ENCODE measurements around the gene SAMD4B.
"Not testable (repeated sequence)": the region's sequence is repeated elsewhere in the genome, so short reads cannot be mapped to it uniquely, and the experiment has no call there.

Gene SAMD4B

DNA sequence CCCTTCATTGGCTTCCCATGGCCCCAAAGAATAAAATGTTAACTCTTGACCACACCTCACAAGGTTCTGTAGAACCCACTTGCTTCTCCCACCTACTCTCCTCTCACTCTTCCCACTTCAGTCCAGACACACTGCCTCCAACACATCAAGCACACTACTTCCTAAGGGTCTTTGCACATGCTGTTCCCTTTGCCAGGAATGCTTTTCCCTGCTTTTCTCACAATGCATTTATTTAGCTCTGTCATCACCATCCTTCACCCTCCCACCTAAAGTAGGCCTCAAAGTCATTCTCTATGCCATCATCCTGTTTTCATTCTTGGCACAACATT lies 38.1 kb upstream of the SAMD4B start:
- TF ChIP-seq TAF1 (IDR thresholded peaks at IDR 0.05; ENCODE audit: borderline replicate concordance, low read depth, low read length), result no peak
- TF ChIP-seq POLR2AphosphoS5 (IDR thresholded peaks at IDR 0.05; ENCODE audit: low read depth, low read length), result no peak
- no peak for DNase-seq (ENCODE audit: insufficient read length)
- no peak for FAIRE-seq

DNA sequence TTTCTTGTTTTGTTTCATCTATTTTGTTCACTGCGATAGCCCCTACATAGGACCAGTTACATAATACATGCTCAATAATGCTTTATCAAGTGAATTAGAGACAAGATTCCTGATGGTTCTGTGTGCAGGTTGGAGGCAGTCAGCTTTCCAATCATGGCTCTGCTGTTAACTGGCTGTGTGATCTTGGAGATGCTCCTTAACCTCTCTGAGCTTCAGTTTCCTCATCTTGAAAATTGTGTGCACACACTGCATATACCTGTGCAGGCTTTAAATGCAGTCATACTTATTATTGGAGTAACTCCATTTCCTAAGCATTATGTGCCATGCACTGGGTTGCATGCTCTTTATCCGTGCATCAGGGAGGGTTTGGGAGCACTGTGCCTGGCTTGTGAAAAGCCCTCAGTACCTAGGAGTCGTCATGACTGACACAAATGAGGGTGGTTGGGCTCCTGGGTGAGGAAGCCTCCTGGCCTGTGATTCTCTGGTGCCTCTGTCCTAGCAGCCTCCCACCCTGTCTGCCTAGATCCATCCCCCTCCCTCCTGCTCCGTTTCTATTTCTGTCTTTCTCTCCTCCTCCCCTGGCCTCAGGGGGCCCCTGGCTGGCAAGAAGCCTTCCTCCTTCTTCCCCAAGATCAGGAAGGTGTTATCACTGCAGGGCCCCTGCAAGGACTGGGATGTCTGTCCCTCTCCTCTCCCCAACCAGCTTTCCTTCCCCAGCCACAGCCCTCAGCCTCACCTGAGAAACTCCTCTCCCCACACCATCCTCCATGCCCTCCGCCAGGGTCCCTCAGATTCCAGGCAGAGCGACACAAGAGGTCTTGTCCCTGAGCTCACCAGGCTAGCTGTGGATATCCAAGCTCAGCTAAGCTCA lies 37.3 kb upstream of the SAMD4B start:
- no peak for FAIRE-seq
- no peak for DNase-seq (ENCODE audit: insufficient read length)
- TF ChIP-seq POLR2AphosphoS5 (IDR thresholded peaks at IDR 0.05; ENCODE audit: low read depth, low read length), result no peak
- TF ChIP-seq TAF1 (IDR thresholded peaks at IDR 0.05; ENCODE audit: borderline replicate concordance, low read depth, low read length), result no peak
- TF ChIP-seq POLR2A (IDR thresholded peaks at IDR 0.05; ENCODE audit: low read depth, low read length), result no peak

- DNase-seq (ENCODE audit: insufficient read length), result no peak
- FAIRE-seq, result no peak
- TF ChIP-seq TAF1 (IDR thresholded peaks at IDR 0.05; ENCODE audit: borderline replicate concordance, low read depth, low read length) (no peak), POLR2AphosphoS5 (IDR thresholded peaks at IDR 0.05; ENCODE audit: low read depth, low read length) (no peak), POLR2A (IDR thresholded peaks at IDR 0.05; ENCODE audit: low read depth, low read length) (no peak)
Measured at GRCh38 chr19:39306075-39306474, 36.1 kb upstream of the SAMD4B start.

DNA sequence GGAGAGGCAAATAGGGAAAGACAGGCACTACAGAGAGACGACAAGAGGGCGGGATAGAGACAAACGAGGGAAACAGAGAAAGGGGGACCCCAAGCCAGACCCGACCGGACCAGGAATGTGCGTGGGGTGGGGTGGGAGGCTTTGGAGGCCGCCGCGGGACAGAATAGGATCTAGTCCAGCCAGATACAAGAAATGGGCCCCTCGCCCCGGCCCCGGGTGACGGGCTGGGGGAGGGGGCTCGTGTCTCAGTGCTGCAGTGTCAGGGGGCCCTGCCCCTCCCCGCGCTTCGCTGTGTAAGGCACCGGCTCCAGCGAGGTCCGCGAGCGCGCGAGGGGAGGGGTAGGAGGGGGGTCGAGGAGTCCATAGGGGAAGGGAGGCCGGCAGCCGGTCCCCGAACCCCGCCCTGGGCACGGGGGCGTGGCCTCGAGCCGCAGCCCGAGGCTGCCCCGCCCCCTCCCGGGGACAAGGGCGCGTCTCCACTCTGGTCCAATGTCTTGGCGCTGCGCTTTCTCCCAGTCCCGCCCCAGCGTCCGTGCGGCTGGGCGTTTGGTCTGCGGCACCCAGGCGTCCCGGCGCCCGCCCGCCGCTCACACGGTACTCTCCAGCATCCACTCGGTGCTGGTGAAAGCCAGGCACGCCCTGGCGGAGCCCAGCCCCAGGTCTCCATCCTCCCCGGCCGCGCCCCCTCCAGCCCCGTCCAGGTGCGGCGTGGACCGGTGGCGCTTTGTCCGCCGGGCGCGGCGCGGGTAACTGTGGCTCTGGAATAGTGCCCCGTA lies 35.0 kb upstream of the SAMD4B start:
- FAIRE-seq (no peak), DNase-seq (ENCODE audit: insufficient read length) (no peak)
- TF ChIP-seq TAF1 (IDR thresholded peaks at IDR 0.05; ENCODE audit: borderline replicate concordance, low read depth, low read length) (no peak), POLR2AphosphoS5 (IDR thresholded peaks at IDR 0.05; ENCODE audit: low read depth, low read length) (no peak), POLR2A (IDR thresholded peaks at IDR 0.05; ENCODE audit: low read depth, low read length) (no peak)

DNA sequence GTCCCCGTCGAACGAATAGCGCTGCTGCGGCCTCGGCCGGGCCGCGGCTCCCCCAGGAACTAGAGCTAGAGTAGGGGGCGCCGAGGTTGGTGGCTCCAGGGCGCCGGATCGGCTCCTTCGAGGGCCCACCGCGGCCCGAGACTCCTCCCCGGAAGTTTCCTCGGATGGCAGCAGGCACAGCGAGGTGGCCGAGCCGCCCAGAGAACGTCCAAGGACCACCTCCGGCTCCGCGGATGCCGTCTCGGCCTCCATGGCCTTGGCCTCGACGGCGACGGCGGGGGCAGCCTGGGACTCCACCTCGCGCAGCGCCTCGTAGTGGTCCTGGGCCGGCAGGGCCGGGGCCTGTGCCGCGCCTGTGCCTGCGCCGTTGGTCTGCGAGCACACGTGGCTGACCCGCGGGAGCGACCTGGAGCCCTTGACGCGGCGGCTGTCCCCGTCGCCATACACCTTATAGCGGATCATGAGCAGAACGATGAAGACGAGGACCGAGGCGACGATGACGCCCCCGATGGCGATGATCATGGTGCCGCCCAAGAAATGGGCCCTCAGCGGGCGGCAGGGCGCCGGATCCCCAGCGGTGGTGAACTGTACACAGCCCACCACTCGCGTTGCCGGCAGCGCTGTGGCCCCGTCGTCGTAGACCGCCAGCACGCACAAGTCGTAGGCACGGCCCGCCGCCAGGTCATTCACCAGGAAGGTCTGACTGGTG lies 34.2 kb upstream of the SAMD4B start:
- DNase-seq (ENCODE audit: insufficient read length) (no peak), FAIRE-seq (no peak)
- TF ChIP-seq POLR2AphosphoS5 (IDR thresholded peaks at IDR 0.05; ENCODE audit: low read depth, low read length), result no peak
- TF ChIP-seq TAF1 (IDR thresholded peaks at IDR 0.05; ENCODE audit: borderline replicate concordance, low read depth, low read length), result no peak
- TF ChIP-seq POLR2A (IDR thresholded peaks at IDR 0.05; ENCODE audit: low read depth, low read length), result no peak

DNA sequence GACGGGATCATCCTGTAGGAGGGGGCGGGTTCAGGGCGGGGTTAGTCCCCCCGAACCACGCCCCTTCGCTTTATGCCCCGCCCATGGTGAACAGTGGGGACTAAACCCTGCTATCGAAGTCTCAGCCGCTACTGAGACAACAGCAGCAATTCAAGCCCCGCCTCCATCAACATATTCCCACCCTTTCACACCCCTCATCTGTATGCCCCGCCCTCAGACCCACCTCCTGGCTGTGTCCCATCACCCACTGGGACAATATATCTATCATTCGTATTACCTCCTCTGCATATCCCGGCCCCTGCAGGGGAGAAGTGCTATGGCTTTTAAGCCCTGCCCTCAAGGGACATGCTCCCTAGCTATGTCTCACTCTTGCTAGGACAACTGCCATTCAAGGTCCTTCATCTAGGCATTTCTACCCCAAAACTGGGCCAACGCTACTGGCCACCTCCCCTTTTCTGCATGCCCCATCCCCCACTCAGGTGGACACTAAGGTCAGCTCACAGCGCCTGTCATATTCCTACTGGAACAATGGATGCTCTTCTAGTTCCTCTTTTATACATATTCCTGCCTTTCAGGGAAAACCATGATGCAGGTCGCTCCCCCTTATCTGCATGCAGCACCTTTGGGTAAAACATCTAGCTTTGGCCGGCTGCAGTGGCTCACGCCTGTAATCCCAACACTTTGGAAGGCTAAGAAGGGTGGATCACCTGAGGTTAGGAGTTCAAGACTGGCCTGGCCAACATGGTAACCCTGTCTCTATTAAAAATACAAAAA lies 33.5 kb upstream of the SAMD4B start:
- FAIRE-seq (no peak), DNase-seq (ENCODE audit: insufficient read length) (no peak)
- TF ChIP-seq POLR2AphosphoS5 (IDR thresholded peaks at IDR 0.05; ENCODE audit: low read depth, low read length) (no peak), POLR2A (IDR thresholded peaks at IDR 0.05; ENCODE audit: low read depth, low read length) (no peak), TAF1 (IDR thresholded peaks at IDR 0.05; ENCODE audit: borderline replicate concordance, low read depth, low read length) (no peak)

DNA sequence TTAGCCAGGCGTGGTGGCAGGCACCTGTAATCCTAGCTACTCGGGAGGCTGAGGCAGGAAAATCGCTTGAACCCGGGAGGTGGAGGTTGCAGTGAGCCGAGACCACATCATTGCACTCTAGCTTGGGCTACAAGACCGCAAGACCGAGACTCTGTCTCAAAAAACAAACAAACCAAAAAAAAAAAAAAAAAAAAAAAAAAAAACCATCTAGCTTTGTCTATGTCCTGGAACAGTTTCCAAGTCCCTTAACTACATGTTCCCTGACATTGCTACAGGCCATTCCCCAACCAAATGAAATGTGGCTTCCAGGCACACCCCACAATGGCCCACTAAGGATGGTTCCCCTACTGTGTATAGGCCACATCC lies 32.9 kb upstream of the SAMD4B start:
- not testable (repeated sequence) for FAIRE-seq; DNase-seq (ENCODE audit: insufficient read length)

DNA sequence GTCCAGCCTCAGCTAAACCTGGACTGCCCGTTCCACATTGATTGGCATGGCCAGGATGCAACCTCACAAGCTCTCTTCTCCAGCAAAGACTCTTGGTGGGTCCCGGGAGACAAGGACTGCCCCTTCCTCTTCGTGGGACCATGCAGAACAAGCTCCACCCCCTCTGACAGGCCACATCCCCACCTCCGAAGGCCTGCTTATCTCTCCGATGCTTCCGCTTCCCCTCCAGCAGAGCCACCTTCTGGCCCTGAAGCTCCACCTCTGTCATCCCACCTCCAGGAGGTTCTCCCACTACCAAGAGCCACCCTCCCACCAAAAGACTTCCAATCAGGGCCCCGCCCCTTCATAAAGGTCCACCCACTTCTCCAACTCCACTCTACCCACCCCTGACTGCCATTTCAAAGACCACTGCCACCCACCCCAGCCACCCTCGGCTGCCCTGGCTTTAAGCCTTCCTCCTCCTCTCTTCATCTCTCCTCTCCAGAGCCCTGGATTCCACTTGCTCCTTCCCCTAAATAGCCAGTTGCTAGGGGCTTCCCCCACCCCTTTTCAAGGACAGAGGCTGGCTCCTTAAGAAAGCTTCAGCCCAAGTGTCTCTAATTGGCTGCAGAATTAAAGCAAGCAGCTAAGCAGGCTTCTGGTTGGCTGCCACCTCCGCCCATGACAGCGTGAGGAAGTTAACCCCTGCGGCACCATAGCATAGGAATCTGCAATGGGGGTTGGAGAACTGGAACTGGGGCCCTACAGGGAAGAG lies 31.5 kb upstream of the SAMD4B start:
- no peak for TF ChIP-seq POLR2AphosphoS5 (IDR thresholded peaks at IDR 0.05; ENCODE audit: low read depth, low read length)
- TF ChIP-seq TAF1 (IDR thresholded peaks at IDR 0.05; ENCODE audit: borderline replicate concordance, low read depth, low read length), result no peak
- no peak for TF ChIP-seq POLR2A (IDR thresholded peaks at IDR 0.05; ENCODE audit: low read depth, low read length)
- no peak for FAIRE-seq
- DNase-seq (ENCODE audit: insufficient read length), result no peak

- FAIRE-seq (no peak), DNase-seq (ENCODE audit: insufficient read length) (no peak)
- no peak for TF ChIP-seq POLR2A (IDR thresholded peaks at IDR 0.05; ENCODE audit: low read depth, low read length)
- no peak for TF ChIP-seq POLR2AphosphoS5 (IDR thresholded peaks at IDR 0.05; ENCODE audit: low read depth, low read length)
Measured at GRCh38 chr19:39314016-39314728, 28.0 kb upstream of the SAMD4B start.

- TF ChIP-seq POLR2A (IDR thresholded peaks at IDR 0.05; ENCODE audit: low read depth, low read length) (no peak), POLR2AphosphoS5 (IDR thresholded peaks at IDR 0.05; ENCODE audit: low read depth, low read length) (no peak), TAF1 (IDR thresholded peaks at IDR 0.05; ENCODE audit: borderline replicate concordance, low read depth, low read length) (no peak)
- no peak for FAIRE-seq
- no peak for DNase-seq (ENCODE audit: insufficient read length)
Measured at GRCh38 chr19:39315933-39316332, 26.3 kb upstream of the SAMD4B start.

All from GM12892 (cell line).